Breast epithelium (tissue), 3 donors: Measurements from ENCODE around the gene COMMD3.

Source experiments
- CTCF ChIP-seq, 3 donors: fragments of 450-650 bp; IDR thresholded peaks; one replicate each; pipeline ENCODE4 v1.5.1; 2016 to 2017; ENCODE audit warnings: antibody characterized with exemption in 3 of 3, mild to moderate bottlenecking in 3 of 3, moderate library complexity in 3 of 3
- POLR2A ChIP-seq: fragments of 450-650 bp; IDR thresholded peaks from one replicate; pipeline ENCODE4 v1.6.1; 2016; ENCODE audit warnings: antibody characterized with exemption, mild to moderate bottlenecking, moderate library complexity

- TF ChIP-seq POLR2A (no peak), CTCF (IDR thresholded peaks at IDR 0.05) (no peak)
Measured at GRCh38 chr10:22349755-22350154, 33.6 kb downstream of the COMMD3 start.
